ENCODE data around the gene GSTP1. TPM values are rescaled to one million over a fixed set of nuclear protein-coding genes. Genes with fewer than 3 reads are reported as not detected.

Gene GSTP1
- polyA plus RNA-seq, 1 donor (not counting 4 experiments of a cell fraction or from before 2014, with no cell fraction given) = 1,575 TPM

DNA sequence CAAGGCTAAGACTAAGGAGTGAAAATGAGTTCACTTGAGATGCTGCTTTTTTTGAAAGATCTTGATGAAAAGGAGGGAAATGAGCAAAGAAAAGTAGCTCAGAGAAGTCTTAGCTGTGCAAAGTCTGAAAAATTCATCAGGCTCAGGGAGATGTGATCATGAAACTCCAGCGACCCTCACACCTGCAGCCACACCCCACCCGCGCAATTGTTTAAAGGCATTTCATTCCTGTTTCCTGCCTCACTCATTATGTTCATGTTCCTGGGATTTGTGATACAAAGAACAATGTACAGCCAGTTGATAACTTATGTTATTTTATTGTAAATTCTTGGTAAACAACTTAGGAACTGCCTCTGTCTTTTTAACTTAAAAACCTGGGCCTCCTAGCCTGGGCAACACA is 8.7 kb upstream of the GSTP1 start:
- Histone ChIP-seq H3K4me3 (ENCODE audit: control insufficient read depth in 2 of 3, extremely low read depth in 1 of 3, insufficient read depth in 2 of 3, low read depth in 1 of 3, low read length in 3 of 3) (no peak overlapping the region), H3K4me1 (ENCODE audit: control insufficient read depth, extremely low read depth, insufficient read depth, low read length) (no peaks in the 10 kb centered on the region), H3K9ac (ENCODE audit: control insufficient read depth, extremely low read depth, insufficient read depth, low read length) (no peak overlapping the region), H3K27ac (ENCODE audit: control insufficient read depth, insufficient read depth, low read length) (no peak overlapping the region), H3K9me1 (ENCODE audit: control insufficient read depth, extremely low read depth, insufficient read depth, low read length) (no peaks in the 10 kb centered on the region), H3K4me2 (ENCODE audit: control insufficient read depth, extremely low read depth, insufficient read depth, low read depth, low read length) (no peak overlapping the region), H3K27me3 (ENCODE audit: control insufficient read depth, extremely low read depth, insufficient read depth, low read length) (no peaks in the 10 kb centered on the region), H4K20me1 (ENCODE audit: control insufficient read depth, extremely low read depth, insufficient read depth, low read length) (no peaks in the 10 kb centered on the region), H3K79me2 (ENCODE audit: control insufficient read depth, insufficient read depth, low read length) (no peaks in the 10 kb centered on the region), H2AFZ (ENCODE audit: control insufficient read depth, low read length) (no peak overlapping the region), H3K9me3 (ENCODE audit: control insufficient read depth, low read depth, low read length) (no peaks in the 10 kb centered on the region), H3K36me3 (ENCODE audit: control insufficient read depth in 2 of 2, extremely low read depth in 1 of 2, insufficient read depth in 2 of 2, low read length in 2 of 2) (no peaks in the 10 kb centered on the region)
- TF ChIP-seq EZH2 (IDR thresholded peaks at IDR 0.05; ENCODE audit: low read length) = no peak
- no peak for TF ChIP-seq CTCF (optimal IDR thresholded peaks at IDR 0.05 in 1 of 3, IDR thresholded peaks at IDR 0.05 in 1 of 3, conservative IDR thresholded peaks at IDR 0.05 in 1 of 3; ENCODE audit: extremely low read depth in 1 of 3, insufficient read depth in 2 of 3, low read length in 3 of 3)
- dilution Hi-C loops (cut with MboI; ENCODE audit: extremely low pct_ligation_motif_present, low sequenced_read_pairs) = no loop called here
- no peak for FAIRE-seq
- DNase-seq (ENCODE audit: low read depth, low spot score) = no peak

DNA sequence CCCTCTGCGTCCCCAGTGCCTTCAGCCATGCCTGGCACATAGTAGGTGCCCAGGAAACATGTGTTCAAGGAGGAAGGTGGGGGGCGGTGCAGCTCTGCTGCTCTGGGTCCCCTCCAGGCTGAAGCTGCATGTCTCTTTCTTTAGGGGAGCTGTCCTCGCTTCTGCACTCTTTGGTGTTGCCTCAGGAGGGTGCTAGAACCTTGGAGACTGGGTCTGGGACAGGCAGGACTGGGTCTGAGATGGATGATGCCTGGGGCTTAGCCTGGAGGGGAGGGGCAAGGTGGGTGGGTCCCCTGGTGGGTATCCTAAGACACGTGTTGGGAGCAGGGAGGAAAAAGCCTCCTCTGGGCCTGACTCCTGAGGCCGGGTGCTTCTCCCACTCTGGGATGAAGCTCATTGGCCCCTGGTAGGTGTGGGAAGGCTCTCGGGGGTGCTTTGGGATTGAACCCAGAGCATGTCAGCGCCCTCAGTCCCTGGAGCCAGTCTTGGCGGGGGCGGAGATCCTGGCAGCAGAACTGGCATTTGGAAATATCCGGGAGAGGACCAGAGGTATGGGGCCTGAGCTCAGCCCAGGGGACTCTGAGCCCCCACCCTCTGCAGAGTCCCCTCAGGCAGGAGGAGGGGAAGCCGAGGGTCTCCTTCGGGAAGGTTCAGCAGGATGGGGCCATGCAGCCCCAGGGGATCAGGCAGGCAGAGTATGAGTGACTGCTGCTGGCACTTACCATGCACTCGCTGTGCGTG is 6.7 kb upstream of the GSTP1 start:
- TF ChIP-seq EZH2 (IDR thresholded peaks at IDR 0.05; ENCODE audit: low read length) (no peak), CTCF (optimal IDR thresholded peaks at IDR 0.05 in 1 of 3, IDR thresholded peaks at IDR 0.05 in 1 of 3, conservative IDR thresholded peaks at IDR 0.05 in 1 of 3; ENCODE audit: extremely low read depth in 1 of 3, insufficient read depth in 2 of 3, low read length in 3 of 3) (peak; percentile 21 to 32 (median 30))
- Histone ChIP-seq H3K4me1 (ENCODE audit: control insufficient read depth, extremely low read depth, insufficient read depth, low read length) (peaks cover 7% of the 10 kb centered on the region), H3K36me3 (ENCODE audit: control insufficient read depth in 2 of 2, extremely low read depth in 1 of 2, insufficient read depth in 2 of 2, low read length in 2 of 2) (no peaks in the 10 kb centered on the region), H3K4me3 (ENCODE audit: control insufficient read depth in 2 of 3, extremely low read depth in 1 of 3, insufficient read depth in 2 of 3, low read depth in 1 of 3, low read length in 3 of 3) (no peak overlapping the region), H3K9me1 (ENCODE audit: control insufficient read depth, extremely low read depth, insufficient read depth, low read length) (no peaks in the 10 kb centered on the region), H3K4me2 (ENCODE audit: control insufficient read depth, extremely low read depth, insufficient read depth, low read depth, low read length) (no peak overlapping the region), H4K20me1 (ENCODE audit: control insufficient read depth, extremely low read depth, insufficient read depth, low read length) (no peaks in the 10 kb centered on the region), H3K9ac (ENCODE audit: control insufficient read depth, extremely low read depth, insufficient read depth, low read length) (no peak overlapping the region), H2AFZ (ENCODE audit: control insufficient read depth, low read length) (no peak overlapping the region), H3K79me2 (ENCODE audit: control insufficient read depth, insufficient read depth, low read length) (no peaks in the 10 kb centered on the region), H3K27ac (ENCODE audit: control insufficient read depth, insufficient read depth, low read length) (no peak overlapping the region), H3K27me3 (ENCODE audit: control insufficient read depth, extremely low read depth, insufficient read depth, low read length) (no peaks in the 10 kb centered on the region), H3K9me3 (ENCODE audit: control insufficient read depth, low read depth, low read length) (no peaks in the 10 kb centered on the region)
- DNase-seq (ENCODE audit: low read depth, low spot score) = no peak
- no peak for FAIRE-seq
- dilution Hi-C loops (cut with MboI; ENCODE audit: extremely low pct_ligation_motif_present, low sequenced_read_pairs) = no loop called here

Data from keratinocyte (primary cell).